Activated naive CD8-positive, alpha-beta T cell treated with anti-CD3 and anti-CD28 coated beads, Interleukin-2, amount 10 ng/mL, durations not matched to agents 7 days and 5 days (primary cell): ENCODE data around the gene SSTR5. TPM values are rescaled to one million over a fixed set of nuclear protein-coding genes. Genes with fewer than 3 reads are reported as not detected.

ENCODE experiments used
- ATAC-seq: fragments of 150-1000 bp; cut with Tn5 transposase; one replicate; pipeline ENCODE4 v1.10.0; 2021; ENCODE audit warnings: low read depth, moderate library complexity
- POLR2A ChIA-PET: fragments of 350-600 bp; sonication (Branson Sonifier 250); formaldehyde crosslinking; loops from one replicate; lab custom pipeline; 2021; ENCODE audit warnings: antibody characterized with exemption; lab: Charles Lee
- DNase-seq: peaks from one replicate; pipeline ENCODE4 v3.0.0; 2021
- H3K27ac Mint-ChIP-seq: one replicate; pipeline ENCODE4 v1.8.0; 2022; ENCODE audit warnings: mild to moderate bottlenecking, mixed read lengths
- H3K27me3 Mint-ChIP-seq: one replicate; pipeline ENCODE4 v1.8.0; 2022; ENCODE audit warnings: mild to moderate bottlenecking, moderate library complexity, mixed read lengths
- H3K36me3 Mint-ChIP-seq: one replicate; pipeline ENCODE4 v1.8.0; 2021; ENCODE audit warnings: mild to moderate bottlenecking, mixed read lengths
- H3K4me1 Mint-ChIP-seq: one replicate; pipeline ENCODE4 v1.8.0; 2021; ENCODE audit warnings: mixed read lengths
- H3K4me3 Mint-ChIP-seq: one replicate; pipeline ENCODE4 v1.8.0; 2022; ENCODE audit warnings: mild to moderate bottlenecking, moderate library complexity, mixed read lengths
- H3K9me3 Mint-ChIP-seq: one replicate; pipeline ENCODE4 v1.8.0; 2021; ENCODE audit warnings: mixed read lengths
- total RNA-seq, 2 experiments: library from RNA; stranded (reverse); gene quantifications; one replicate each; pipeline ENCODE4 v1.2.3, GENCODE V29; 2021

SSTR5 gene
- total RNA-seq, 2 experiments from 2014 or later = not detected

DNA sequence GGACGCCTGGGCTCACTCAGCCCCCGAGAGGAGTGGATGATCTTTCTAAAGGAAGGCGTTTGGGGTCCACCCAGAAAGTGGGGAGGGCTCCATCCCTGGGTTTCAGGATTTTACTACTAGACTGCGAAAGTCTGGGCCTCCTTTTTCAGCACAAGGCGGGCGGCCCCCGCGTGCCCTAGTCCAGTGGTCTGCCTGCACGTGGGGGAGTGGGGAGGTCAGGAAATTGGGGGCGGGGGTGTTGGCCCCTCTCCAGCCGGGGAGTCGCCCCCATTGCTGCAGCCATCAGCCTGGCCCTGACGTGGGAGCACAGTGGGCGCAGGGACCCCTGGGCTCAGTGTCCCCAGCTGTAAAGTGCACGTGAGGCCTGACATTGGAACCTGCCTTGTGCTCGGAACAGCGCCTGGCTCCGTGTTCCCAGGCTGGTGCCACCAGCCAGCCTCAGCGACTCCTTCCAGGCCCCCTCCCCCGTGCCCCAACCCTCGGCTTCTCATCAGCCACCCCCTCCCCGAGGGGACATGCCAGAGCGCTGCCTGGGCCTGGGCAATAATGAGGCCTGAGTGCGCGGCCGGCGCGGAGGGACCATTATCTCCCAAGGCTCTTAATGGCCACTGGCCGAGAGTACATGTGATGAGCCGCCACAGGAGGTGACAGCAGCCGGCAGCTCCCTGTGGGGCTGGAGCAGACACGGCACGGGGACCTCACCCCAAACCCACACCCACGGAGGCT lies 25.9 kb downstream of the SSTR5 start:
- Mint-ChIP-seq H3K27ac (no peak overlapping the region), H3K9me3 (no peaks in the 10 kb centered on the region), H3K4me3 (no peak overlapping the region), H3K27me3 (no peaks in the 10 kb centered on the region), H3K36me3 (no peaks in the 10 kb centered on the region), H3K4me1 (no peaks in the 10 kb centered on the region)
- ATAC-seq (no peak), DNase-seq (no peak)
- POLR2A ChIA-PET = no interaction called here

DNA sequence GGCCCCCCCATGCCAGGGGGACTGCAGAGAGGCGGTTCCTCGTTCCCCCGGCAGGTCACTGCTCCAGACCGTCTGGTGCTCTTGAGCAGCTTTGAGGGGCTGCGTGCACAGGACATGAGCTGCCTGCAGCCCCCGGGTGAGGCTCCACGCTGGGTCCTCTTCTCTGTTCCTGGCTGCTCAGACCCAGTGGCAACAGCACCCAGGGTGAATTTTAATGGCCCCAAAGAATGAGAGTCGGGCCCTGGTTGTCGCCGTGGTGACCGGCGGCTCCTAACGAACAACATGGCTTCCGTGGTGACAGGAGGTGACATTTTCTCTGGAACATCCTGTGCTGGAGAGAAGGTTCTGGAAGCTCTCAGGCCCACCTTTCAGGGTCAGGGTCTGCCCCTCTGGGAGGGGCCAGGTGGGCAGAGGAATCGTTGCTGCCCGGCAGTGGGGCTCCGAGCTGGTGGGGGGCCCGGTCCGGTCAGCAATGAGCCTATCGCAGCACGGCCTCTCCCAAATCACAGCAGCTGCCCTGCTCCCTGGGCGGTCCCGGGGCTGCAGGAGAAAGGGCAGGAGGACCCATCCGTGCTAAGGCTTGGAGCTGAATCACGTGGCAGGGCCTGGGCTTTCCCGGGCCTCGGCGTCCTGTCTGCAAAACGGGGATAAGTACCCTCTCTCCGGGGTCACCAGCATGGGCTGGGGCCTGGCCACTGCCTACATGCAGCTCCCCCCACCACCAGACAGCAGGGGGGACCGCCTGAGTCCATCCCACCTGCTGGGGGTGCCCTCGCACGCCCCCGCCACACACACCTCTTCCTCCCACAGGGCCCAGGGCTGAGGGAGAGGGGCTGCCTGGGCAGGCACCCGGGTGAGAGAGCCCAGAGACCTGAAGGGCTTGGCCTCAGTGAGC lies 26.9 kb downstream of the SSTR5 start:
- Mint-ChIP-seq H3K27ac (no peak overlapping the region), H3K36me3 (no peaks in the 10 kb centered on the region), H3K9me3 (no peaks in the 10 kb centered on the region), H3K27me3 (peaks cover 2% of the 10 kb centered on the region), H3K4me1 (no peaks in the 10 kb centered on the region), H3K4me3 (no peak overlapping the region)
- DNase-seq (no peak), ATAC-seq (no peak)
- POLR2A ChIA-PET = no interaction called here

DNA sequence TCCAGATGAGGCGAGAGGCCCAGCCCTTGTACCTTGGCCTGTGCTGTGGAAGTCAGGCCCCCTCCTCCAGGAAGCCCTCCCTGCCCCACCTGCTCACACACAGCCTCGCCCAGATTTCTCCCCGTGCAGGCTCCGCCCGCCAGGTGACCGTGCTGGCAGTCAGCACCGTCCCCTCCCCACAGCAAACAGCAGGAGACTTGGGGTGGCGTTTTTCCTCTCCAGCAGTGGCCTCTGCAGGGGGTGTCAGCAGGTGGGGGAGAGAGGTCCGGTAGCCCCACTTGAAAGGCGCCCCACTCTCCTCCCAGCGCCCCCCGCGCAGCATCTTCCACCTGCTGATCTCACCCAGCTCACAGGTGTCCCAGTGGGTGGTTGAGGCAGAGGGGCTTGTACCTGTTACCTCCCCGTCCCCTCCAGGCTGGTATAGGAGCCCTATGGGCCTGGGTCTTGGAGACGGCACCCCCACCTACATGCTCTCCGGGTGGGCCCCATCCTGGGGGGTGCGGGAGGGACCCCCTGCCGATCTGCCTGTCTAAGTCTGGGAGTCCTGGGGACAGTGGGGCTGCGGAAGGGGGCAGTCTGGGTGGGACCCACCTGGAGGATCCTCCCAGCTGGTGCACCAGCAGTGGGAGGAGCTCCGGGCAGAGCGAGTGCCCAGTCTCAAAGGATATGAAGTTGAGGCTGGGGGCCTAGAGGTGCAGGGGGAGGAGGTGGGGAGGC lies 27.7 kb downstream of the SSTR5 start:
- no peaks in the 10 kb centered on the region for H3K4me1 Mint-ChIP-seq
- ATAC-seq = no peak
- H3K36me3 Mint-ChIP-seq = no peaks in the 10 kb centered on the region
- POLR2A ChIA-PET = no interaction called here
- H3K27me3 Mint-ChIP-seq = peaks cover 2% of the 10 kb centered on the region
- no peak for DNase-seq
- no peak overlapping the region for H3K4me3 Mint-ChIP-seq
- H3K27ac Mint-ChIP-seq = no peak overlapping the region
- no peaks in the 10 kb centered on the region for H3K9me3 Mint-ChIP-seq

DNA sequence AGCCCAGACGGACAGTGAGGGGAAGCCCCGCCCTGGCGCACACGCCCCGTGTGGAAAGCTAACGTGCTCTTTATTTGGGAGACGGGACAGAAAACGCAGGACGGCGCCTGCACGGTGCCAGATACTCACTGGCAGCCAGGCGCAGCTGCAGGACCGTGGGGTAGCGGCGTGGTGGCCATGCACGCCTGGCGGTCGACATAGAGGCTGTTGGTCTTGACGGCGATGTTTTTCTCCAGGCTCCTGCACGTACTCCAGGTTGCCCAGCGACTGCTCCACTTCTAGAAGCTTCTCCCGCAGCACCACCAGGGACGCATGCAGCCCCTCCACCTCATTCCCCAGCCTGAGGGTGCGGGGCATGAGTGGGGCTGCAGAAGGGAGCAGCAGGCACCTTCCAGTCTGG lies 28.6 kb downstream of the SSTR5 start:
- Mint-ChIP-seq H3K4me1 (no peaks in the 10 kb centered on the region), H3K36me3 (no peaks in the 10 kb centered on the region), H3K27ac (no peak overlapping the region), H3K27me3 (peaks cover 2% of the 10 kb centered on the region), H3K9me3 (no peaks in the 10 kb centered on the region), H3K4me3 (no peak overlapping the region)
- POLR2A ChIA-PET = no interaction called here
- ATAC-seq (no peak), DNase-seq (no peak)

DNA sequence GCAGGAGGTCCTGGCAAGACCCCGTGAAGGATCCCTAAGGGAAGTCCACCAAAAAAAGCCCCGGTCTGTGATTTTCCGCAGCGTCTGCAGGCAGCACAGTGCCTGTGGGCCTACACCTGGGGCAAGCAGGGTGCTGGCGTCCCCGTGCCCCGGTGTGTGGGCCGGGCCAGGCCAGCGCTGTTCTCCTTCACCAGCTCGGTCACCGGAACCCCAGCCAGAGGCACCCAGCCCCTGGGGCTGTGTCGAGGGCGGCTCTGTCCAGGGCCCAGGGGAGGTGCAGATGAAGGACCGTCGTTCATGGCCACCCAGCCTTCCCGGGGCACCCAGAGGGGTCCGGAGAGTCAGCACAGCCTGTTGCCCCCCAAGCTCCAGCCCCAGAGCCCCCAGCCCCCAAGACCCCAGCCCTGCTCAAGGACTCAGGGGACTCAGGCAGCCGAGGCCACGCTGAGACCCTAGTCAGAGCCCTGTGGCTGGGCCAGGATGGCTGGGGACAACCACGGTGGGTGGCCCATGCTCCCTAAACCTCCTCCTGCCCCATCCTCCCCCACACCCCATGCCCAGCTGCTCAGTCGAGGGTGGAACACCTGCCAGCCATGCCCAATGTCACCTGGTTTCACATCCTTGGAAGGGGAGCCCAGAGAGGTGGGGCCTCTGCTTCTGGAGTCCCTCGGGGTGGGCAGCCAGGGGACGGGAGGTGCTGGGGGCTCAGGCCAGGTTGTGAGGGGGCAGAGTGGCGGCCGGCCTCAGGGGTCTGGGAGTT lies 29.2 kb downstream of the SSTR5 start:
- Mint-ChIP-seq H3K36me3 (no peaks in the 10 kb centered on the region), H3K4me1 (no peaks in the 10 kb centered on the region), H3K27ac (no peak overlapping the region), H3K4me3 (no peak overlapping the region), H3K27me3 (peaks cover 2% of the 10 kb centered on the region), H3K9me3 (no peaks in the 10 kb centered on the region)
- DNase-seq (no peak), ATAC-seq (no peak)
- POLR2A ChIA-PET = no interaction called here

DNA sequence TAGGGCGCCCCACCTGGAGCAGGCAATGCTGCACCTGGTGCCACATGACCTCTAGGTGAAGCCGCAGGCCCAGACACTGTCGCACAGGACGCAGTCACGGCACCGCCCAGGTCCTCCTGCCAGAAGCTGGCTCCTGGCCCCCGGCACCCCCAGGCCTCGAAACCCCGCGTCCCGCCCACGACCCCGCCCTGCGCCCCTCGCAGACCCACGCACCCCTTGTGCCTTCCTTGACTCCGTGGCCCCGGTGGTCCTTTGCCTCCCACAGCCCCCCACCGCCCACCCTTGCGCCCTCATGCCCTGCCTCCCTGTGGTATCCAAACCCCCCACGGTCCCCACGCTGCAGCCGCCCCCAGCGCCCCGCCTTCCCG lies 29.8 kb downstream of the SSTR5 start:
- no peak for ATAC-seq
- peaks cover 2% of the 10 kb centered on the region for H3K27me3 Mint-ChIP-seq

DNA sequence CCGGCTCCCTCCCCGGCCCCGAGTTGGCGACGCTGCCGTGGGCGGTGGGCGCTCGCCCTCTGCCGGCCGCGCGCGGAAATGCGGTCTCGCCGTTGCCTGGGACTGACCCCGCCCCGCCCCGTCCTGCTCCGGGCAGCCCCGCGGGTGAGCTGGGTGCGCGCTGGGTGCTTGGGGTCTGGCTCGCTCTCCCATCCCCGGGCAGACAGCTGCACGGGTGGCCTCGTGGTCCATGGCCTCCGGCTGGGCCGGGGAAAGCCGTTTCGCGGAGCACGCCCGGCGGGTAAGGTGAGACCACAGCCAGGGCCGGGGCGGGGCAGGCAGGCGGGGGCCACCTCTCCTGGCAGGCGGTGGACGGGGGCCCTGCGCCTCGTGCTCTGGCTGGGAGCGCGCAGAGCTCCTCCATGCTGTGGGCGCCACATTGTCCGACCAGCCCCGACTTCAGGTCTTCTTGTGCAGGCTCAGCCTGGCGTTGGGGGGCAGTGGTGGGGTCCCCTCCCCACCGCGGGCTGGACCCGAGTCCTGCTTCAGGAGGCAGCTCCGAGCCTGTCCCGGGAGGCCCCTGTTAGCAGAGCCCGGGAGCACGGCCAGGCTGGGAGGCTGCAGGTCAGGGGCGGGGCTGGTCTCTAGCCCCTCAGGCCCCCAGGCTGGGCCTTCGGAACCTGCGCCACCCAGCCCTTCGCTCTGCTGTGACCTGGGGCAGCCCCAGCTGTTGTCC lies 30.5 kb downstream of the SSTR5 start:
- Mint-ChIP-seq H3K4me3 (no peak overlapping the region), H3K36me3 (no peaks in the 10 kb centered on the region), H3K9me3 (no peaks in the 10 kb centered on the region), H3K27ac (no peak overlapping the region), H3K27me3 (peaks cover 2% of the 10 kb centered on the region), H3K4me1 (no peaks in the 10 kb centered on the region)
- peak; percentile 71 for ATAC-seq
- POLR2A ChIA-PET = no interaction called here
- DNase-seq = peak; percentile 86

More for the DNA sequence above, 29.8 kb downstream of the SSTR5 start:
- POLR2A ChIA-PET = no interaction called here
- DNase-seq = no peak
- H3K4me3 Mint-ChIP-seq = no peak overlapping the region
- no peaks in the 10 kb centered on the region for H3K4me1 Mint-ChIP-seq
- H3K36me3 Mint-ChIP-seq = no peaks in the 10 kb centered on the region
- H3K9me3 Mint-ChIP-seq = no peaks in the 10 kb centered on the region
- H3K27ac Mint-ChIP-seq = no peak overlapping the region

DNA sequence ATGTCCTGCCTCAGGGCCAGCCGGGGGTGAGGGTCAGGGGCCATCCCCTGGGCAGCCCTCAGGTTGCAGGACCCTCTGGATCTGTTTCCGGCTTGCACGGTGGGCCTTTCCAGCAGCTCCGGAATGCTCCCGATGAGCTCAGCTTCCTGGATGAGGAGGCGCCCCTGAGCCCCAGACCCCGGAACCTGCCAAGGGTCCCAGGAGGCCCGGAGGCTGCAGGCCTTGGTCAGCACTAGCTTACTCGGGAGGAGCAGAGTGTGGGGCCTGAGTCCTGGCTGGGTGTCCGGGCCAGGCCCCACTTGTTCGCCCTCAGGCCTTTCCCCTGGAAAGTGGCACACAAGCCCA lies 31.1 kb downstream of the SSTR5 start:
- Mint-ChIP-seq H3K4me3 (no peak overlapping the region), H3K27me3 (peaks cover 2% of the 10 kb centered on the region), H3K9me3 (no peaks in the 10 kb centered on the region), H3K27ac (no peak overlapping the region), H3K4me1 (no peaks in the 10 kb centered on the region), H3K36me3 (no peaks in the 10 kb centered on the region)
- POLR2A ChIA-PET = no interaction called here
- no peak for ATAC-seq
- DNase-seq = no peak

DNA sequence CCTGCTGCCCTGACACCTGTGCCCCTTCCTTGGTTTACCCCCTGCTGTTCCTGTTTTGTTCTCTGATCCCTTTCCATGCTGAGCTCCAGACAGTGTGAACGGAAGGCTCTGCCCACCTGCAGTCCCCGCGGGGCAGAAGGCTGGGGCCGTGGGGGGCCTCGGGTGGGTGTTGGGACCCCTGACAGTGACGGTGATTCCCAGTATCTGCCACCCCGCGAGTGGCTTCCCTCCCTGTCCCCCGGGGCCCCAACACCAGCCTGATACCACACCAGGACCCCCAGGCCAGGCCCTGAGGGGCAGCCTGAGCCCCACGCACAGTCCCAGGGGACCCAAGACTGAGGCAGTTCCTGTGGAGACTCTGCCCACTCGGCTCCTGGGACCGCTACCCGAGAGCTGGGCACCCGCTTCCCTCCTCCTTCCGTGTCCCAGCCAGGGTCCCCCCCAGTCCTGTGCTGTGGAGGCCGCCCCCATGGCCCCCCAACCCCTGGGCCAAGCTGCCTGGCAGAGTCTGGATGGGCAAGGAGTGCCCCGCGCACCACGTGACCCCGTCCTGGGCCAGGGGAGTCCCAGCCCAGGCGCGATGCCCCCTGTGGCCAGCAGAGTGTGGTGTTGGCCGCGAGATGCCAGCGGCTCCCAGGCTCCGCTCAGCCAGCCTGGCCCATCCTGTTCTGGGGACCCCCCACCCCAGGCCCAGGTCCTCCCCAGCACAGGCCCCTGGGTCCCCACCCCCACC lies 33.5 kb downstream of the SSTR5 start:
- POLR2A ChIA-PET = no interaction called here
- DNase-seq = peak; percentile 48
- ATAC-seq = peak; percentile 21
- Mint-ChIP-seq H3K4me3 (no peak overlapping the region), H3K4me1 (no peaks in the 10 kb centered on the region), H3K27me3 (peaks cover 2% of the 10 kb centered on the region), H3K9me3 (no peaks in the 10 kb centered on the region), H3K36me3 (no peaks in the 10 kb centered on the region), H3K27ac (no peak overlapping the region)

DNA sequence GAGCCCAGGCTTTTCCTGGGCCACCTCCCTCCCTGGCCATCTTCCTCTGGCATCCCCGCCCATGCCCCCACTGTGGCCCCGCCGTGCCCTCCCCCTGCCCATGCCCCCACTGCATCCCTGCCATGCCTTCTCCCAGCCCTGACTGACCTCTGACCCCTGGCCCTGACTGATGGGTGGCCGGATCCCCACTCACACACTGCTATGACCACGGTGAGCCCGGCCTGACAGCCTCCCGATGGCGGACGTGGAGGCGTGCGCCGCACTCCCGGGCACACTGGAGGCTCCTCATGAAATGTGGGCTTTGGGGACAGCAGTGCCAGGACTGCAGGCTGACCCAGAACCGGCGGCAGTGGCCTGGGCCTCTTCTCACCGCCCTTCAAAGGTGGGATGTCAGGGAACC lies 34.1 kb downstream of the SSTR5 start:
- Mint-ChIP-seq H3K27me3 (peaks cover 2% of the 10 kb centered on the region), H3K36me3 (no peaks in the 10 kb centered on the region), H3K9me3 (no peaks in the 10 kb centered on the region), H3K4me1 (no peaks in the 10 kb centered on the region), H3K27ac (no peak overlapping the region), H3K4me3 (no peak overlapping the region)
- no peak for ATAC-seq
- POLR2A ChIA-PET = no interaction called here
- DNase-seq = no peak

DNA sequence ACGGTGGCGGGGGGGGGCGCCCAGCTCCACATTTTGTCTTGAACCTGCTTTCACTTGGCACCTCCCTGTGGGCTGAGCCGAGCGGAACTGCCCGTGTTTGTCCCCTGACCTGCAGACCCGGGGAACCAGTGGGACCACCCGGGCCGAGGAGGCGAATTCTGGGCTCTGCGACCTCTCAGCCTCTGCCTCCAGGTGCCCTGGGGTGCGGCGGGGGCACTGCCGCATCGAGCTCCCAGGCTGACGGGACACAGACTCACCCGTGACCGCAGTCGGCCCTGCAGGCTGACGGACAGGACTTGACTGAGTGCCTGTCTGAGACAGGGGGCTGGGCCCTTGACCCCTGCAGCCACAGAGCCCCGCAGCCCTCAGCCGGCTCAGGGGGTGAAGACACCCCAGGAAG lies 34.6 kb downstream of the SSTR5 start:
- H3K36me3 Mint-ChIP-seq = no peaks in the 10 kb centered on the region
- no peaks in the 10 kb centered on the region for H3K9me3 Mint-ChIP-seq
- no peaks in the 10 kb centered on the region for H3K4me1 Mint-ChIP-seq

DNA sequence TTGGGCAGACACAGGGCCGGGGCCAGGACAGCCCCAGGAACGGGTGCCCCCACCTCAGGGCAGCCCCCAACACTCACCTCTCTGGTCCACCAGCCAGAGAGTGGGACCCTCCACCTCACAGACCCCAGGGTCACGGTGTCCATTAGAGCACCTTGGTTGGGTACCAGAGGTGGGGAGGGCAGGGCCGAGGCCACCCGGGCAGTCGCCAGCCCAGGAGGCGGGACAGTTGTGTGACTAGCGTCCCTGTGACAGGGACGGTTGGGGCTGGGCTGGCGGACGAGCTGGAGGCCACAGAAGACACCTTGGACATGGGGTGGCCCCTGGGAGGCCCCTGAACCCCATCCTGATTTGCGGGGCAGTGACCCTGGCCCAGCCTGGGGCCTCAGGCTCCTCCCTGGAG lies 35.2 kb downstream of the SSTR5 start:
- Mint-ChIP-seq H3K9me3 (no peaks in the 10 kb centered on the region), H3K27ac (no peak overlapping the region), H3K4me3 (no peak overlapping the region), H3K4me1 (no peaks in the 10 kb centered on the region), H3K36me3 (no peaks in the 10 kb centered on the region), H3K27me3 (peaks cover 2% of the 10 kb centered on the region)
- POLR2A ChIA-PET = no interaction called here
- no peak for DNase-seq
- ATAC-seq = no peak

More for the DNA sequence above, 34.6 kb downstream of the SSTR5 start:
- DNase-seq = no peak
- POLR2A ChIA-PET = no interaction called here
- no peak for ATAC-seq
- no peak overlapping the region for H3K27ac Mint-ChIP-seq
- no peak overlapping the region for H3K4me3 Mint-ChIP-seq
- peaks cover 2% of the 10 kb centered on the region for H3K27me3 Mint-ChIP-seq
